NCI-H69 (cell line): Measurements from ENCODE around the gene SCAF1.

ENCODE experiments used
- DNase-seq: peaks from one replicate; lab custom pipeline; 2025; lab: John Stamatoyannopoulos, UW

SCAF1 gene

GRCh38 chr19:49666120-49666444 lies 24.1 kb downstream of the SCAF1 start:
- DNase-seq, result peak; percentile 53

GRCh38 chr19:49667473-49667872 lies 25.5 kb downstream of the SCAF1 start:
- no peak for DNase-seq

- no peak for DNase-seq
Measured at GRCh38 chr19:49669516-49669915, 27.5 kb downstream of the SCAF1 start.

GRCh38 chr19:49672131-49672919 lies 30.3 kb downstream of the SCAF1 start:
- peak; percentile 91 for DNase-seq

GRCh38 chr19:49676136-49676783 lies 34.3 kb downstream of the SCAF1 start:
- peak; percentile 97 for DNase-seq

- DNase-seq, result peak; percentile 100
Measured at GRCh38 chr19:49676784-49677230, 34.8 kb downstream of the SCAF1 start.

GRCh38 chr19:49677231-49677900 lies 35.4 kb downstream of the SCAF1 start, which contains the start of gene PRMT1:
Gene PRMT1, plus strand, starts transcription at chr19:49677271. Its CDS starts 10 bp downstream, at chr19:49677281.
- DNase-seq, result peak; percentile 90

- DNase-seq, result peak; percentile 85
Measured at GRCh38 chr19:49677901-49678674, 36.1 kb downstream of the SCAF1 start.

GRCh38 chr19:49678985-49679770 lies 37.2 kb downstream of the SCAF1 start:
- peak; percentile 81 for DNase-seq

GRCh38 chr19:49679771-49680413 lies 37.9 kb downstream of the SCAF1 start:
- peak; percentile 44 for DNase-seq

GRCh38 chr19:49680421-49681351 lies 38.7 kb downstream of the SCAF1 start:
- DNase-seq, result peak; percentile 96

GRCh38 chr19:49681830-49682229 lies 39.8 kb downstream of the SCAF1 start:
- no peak for DNase-seq

- no peak for DNase-seq
Measured at GRCh38 chr19:49682274-49682673, 40.3 kb downstream of the SCAF1 start.

GRCh38 chr19:49683814-49684250 lies 41.8 kb downstream of the SCAF1 start:
- DNase-seq, result no peak

GRCh38 chr19:49684251-49684982 lies 42.4 kb downstream of the SCAF1 start:
- DNase-seq, result no peak

GRCh38 chr19:49684983-49685553 lies 43.1 kb downstream of the SCAF1 start:
- no peak for DNase-seq

- no peak for DNase-seq
Measured at GRCh38 chr19:49685845-49686332, 43.9 kb downstream of the SCAF1 start.

GRCh38 chr19:49686503-49687088 lies 44.6 kb downstream of the SCAF1 start:
- no peak for DNase-seq
